Natural killer cell treated with Interleukin-12 subunit alpha and Interleukin-12 subunit beta and Interleukin-15 and Interleukin-18, amount 100 ng/mL, for 72 hours (primary cell): ENCODE data around the gene CTTN. TPM values are rescaled to one million over a fixed set of nuclear protein-coding genes. Genes with fewer than 3 reads are reported as not detected.
"Not testable (repeated sequence)": the region's sequence is repeated elsewhere in the genome, so short reads cannot be mapped to it uniquely, and the experiment has no call there.

Experiments used
- ATAC-seq, 2 donors: fragments of 150-1000 bp; cut with Tn5 transposase in 1 of 2; sonication (Bioruptor Pico), chemical (Tn5 transposase) in 1 of 2; 2 replicates each; pipeline ENCODE4 v1.10.0; 2021
- DNase-seq: peaks from one replicate; pipeline ENCODE4 v3.0.0; 2022; ENCODE audit warnings: low spot score
- H3K27ac Mint-ChIP-seq, 2 donors: 1 replicate in 1 of 2; 2 replicates in 1 of 2; pipeline ENCODE4 v1.8.0; 2022; ENCODE audit warnings: mixed read lengths in 2 of 2, mild to moderate bottlenecking in 1 of 2, moderate library complexity in 1 of 2
- H3K27me3 Mint-ChIP-seq, 2 donors: 1 replicate in 1 of 2; 2 replicates in 1 of 2; pipeline ENCODE4 v1.8.0; 2022; ENCODE audit warnings: mixed read lengths in 2 of 2
- H3K36me3 Mint-ChIP-seq: one replicate; pipeline ENCODE4 v1.8.0; 2022; ENCODE audit warnings: mixed read lengths
- H3K4me1 Mint-ChIP-seq, 2 donors: 1 replicate in 1 of 2; 2 replicates in 1 of 2; pipeline ENCODE4 v1.8.0; 2022; ENCODE audit warnings: low read depth in 2 of 2, mixed read lengths in 2 of 2, mild to moderate bottlenecking in 1 of 2
- H3K4me3 Mint-ChIP-seq: one replicate; pipeline ENCODE4 v1.8.0; 2022; ENCODE audit warnings: mixed read lengths
- H3K9me3 Mint-ChIP-seq: 2 replicates; pipeline ENCODE4 v1.8.0; 2022; ENCODE audit warnings: mixed read lengths
- total RNA-seq, 2 donors: library from RNA; stranded (reverse); gene quantifications; one replicate each; pipeline ENCODE4 v1.2.3, GENCODE V29; 2022

The CTTN gene
- total RNA-seq, 2 donors from 2014 or later: 1.8 to 2.6 TPM

GRCh38 chr11:70389201-70389600, 9.1 kb upstream of the CTTN start:
- H3K27ac Mint-ChIP-seq: no peak overlapping the region
- DNase-seq (no peak), ATAC-seq (no peak)
- H3K36me3 Mint-ChIP-seq: peaks cover 6% of the 10 kb centered on the region
- peaks cover 38 to 48% of the 10 kb centered on the region in 2 donors for H3K27me3 Mint-ChIP-seq
- H3K4me3 Mint-ChIP-seq: no peak overlapping the region
- H3K9me3 Mint-ChIP-seq: no peaks in the 10 kb centered on the region
- peaks cover 0 to 3% of the 10 kb centered on the region in 2 donors for H3K4me1 Mint-ChIP-seq

- H3K4me3 Mint-ChIP-seq, H3K36me3 Mint-ChIP-seq, H3K4me1 Mint-ChIP-seq, DNase-seq, H3K27ac Mint-ChIP-seq, ATAC-seq, H3K9me3 Mint-ChIP-seq: not testable (repeated sequence)
- peaks cover 43 to 62% of the 10 kb centered on the region in 2 donors for H3K27me3 Mint-ChIP-seq
These were observed 7.4 kb upstream of the CTTN start for GRCh38 chr11:70390882-70391281.

GRCh38 chr11:70394211-70394950, 3.9 kb upstream of the CTTN start:
- Mint-ChIP-seq H3K4me3 (no peak overlapping the region), H3K9me3 (no peaks in the 10 kb centered on the region), H3K27ac (no peak overlapping the region), H3K4me1 (peaks cover 13 to 17% of the 10 kb centered on the region in 2 donors), H3K36me3 (peaks cover 9% of the 10 kb centered on the region), H3K27me3 (peaks cover 42 to 67% of the 10 kb centered on the region in 2 donors)
- no peak for DNase-seq
- no peak for ATAC-seq

GRCh38 chr11:70397336-70397982, 870 bp upstream of the CTTN start:
- no peak for DNase-seq
- Mint-ChIP-seq H3K4me1 (peaks cover 13 to 23% of the 10 kb centered on the region in 2 donors), H3K4me3 (peak overlapping the region; percentile 76), H3K27ac (peak overlapping the region in 1 of 2 donors; percentile 45), H3K27me3 (peaks cover 43 to 60% of the 10 kb centered on the region in 2 donors), H3K9me3 (no peaks in the 10 kb centered on the region), H3K36me3 (peaks cover 9% of the 10 kb centered on the region)
- no peak for ATAC-seq

GRCh38 chr11:70398834-70399680, 728 bp downstream of the CTTN start:
- ATAC-seq (no peak), DNase-seq (no peak)
- Mint-ChIP-seq H3K4me3 (peak overlapping the region; percentile 70), H3K4me1 (peaks cover 13 to 23% of the 10 kb centered on the region in 2 donors), H3K27me3 (peaks cover 45 to 60% of the 10 kb centered on the region in 2 donors), H3K9me3 (no peaks in the 10 kb centered on the region), H3K36me3 (peaks cover 9% of the 10 kb centered on the region), H3K27ac (peak overlapping the region in 1 of 2 donors; percentile 78)

- ATAC-seq (no peak), DNase-seq (no peak)
- Mint-ChIP-seq H3K4me1 (peaks cover 13 to 23% of the 10 kb centered on the region in 2 donors), H3K9me3 (no peaks in the 10 kb centered on the region), H3K4me3 (peak overlapping the region; percentile 70), H3K27ac (no peak overlapping the region), H3K36me3 (peaks cover 9% of the 10 kb centered on the region), H3K27me3 (peaks cover 45 to 56% of the 10 kb centered on the region in 2 donors)
These were observed 1.4 kb downstream of the CTTN start for GRCh38 chr11:70399681-70400112.

GRCh38 chr11:70400643-70401042, 2.3 kb downstream of the CTTN start:
- ATAC-seq (no peak), DNase-seq (no peak)
- Mint-ChIP-seq H3K4me1 (peaks cover 13 to 23% of the 10 kb centered on the region in 2 donors), H3K27me3 (peaks cover 46 to 53% of the 10 kb centered on the region in 2 donors), H3K27ac (no peak overlapping the region), H3K4me3 (no peak overlapping the region), H3K36me3 (peaks cover 9% of the 10 kb centered on the region), H3K9me3 (no peaks in the 10 kb centered on the region)

- Mint-ChIP-seq H3K27me3 (peaks cover 46 to 52% of the 10 kb centered on the region in 2 donors), H3K27ac (no peak overlapping the region), H3K36me3 (peaks cover 9% of the 10 kb centered on the region), H3K4me3 (no peak overlapping the region), H3K9me3 (no peaks in the 10 kb centered on the region), H3K4me1 (peaks cover 12 to 23% of the 10 kb centered on the region in 2 donors)
- DNase-seq (no peak), ATAC-seq (no peak)
These were observed 3.7 kb downstream of the CTTN start for GRCh38 chr11:70402016-70402415.

GRCh38 chr11:70402685-70403084, 4.4 kb downstream of the CTTN start:
- Mint-ChIP-seq H3K36me3 (peaks cover 3% of the 10 kb centered on the region), H3K4me1 (peaks cover 5 to 17% of the 10 kb centered on the region in 2 donors), H3K4me3 (no peak overlapping the region), H3K27me3 (peaks cover 46 to 52% of the 10 kb centered on the region in 2 donors), H3K9me3 (no peaks in the 10 kb centered on the region), H3K27ac (no peak overlapping the region)
- DNase-seq (no peak), ATAC-seq (no peak)

- Mint-ChIP-seq H3K27ac (no peak overlapping the region), H3K4me3 (no peak overlapping the region), H3K27me3 (peaks cover 47 to 52% of the 10 kb centered on the region in 2 donors), H3K4me1 (peaks cover 0 to 9% of the 10 kb centered on the region in 2 donors), H3K36me3 (no peaks in the 10 kb centered on the region), H3K9me3 (no peaks in the 10 kb centered on the region)
- DNase-seq (no peak), ATAC-seq (no peak)
These were observed 5.9 kb downstream of the CTTN start for GRCh38 chr11:70404244-70404643.

GRCh38 chr11:70405679-70406395, 7.5 kb downstream of the CTTN start:
- peaks cover 53 to 62% of the 10 kb centered on the region in 2 donors for H3K27me3 Mint-ChIP-seq
- ATAC-seq (no peak), DNase-seq (no peak)
- no peaks in the 10 kb centered on the region for H3K9me3 Mint-ChIP-seq
- no peak overlapping the region for H3K27ac Mint-ChIP-seq
- peaks cover 0 to 7% of the 10 kb centered on the region in 2 donors for H3K4me1 Mint-ChIP-seq
- no peak overlapping the region for H3K4me3 Mint-ChIP-seq
- H3K36me3 Mint-ChIP-seq: no peaks in the 10 kb centered on the region

GRCh38 chr11:70407121-70407520, 8.8 kb downstream of the CTTN start:
- Mint-ChIP-seq H3K27ac (no peak overlapping the region), H3K4me3 (no peak overlapping the region), H3K27me3 (peaks cover 56 to 71% of the 10 kb centered on the region in 2 donors), H3K36me3 (no peaks in the 10 kb centered on the region), H3K9me3 (no peaks in the 10 kb centered on the region), H3K4me1 (peaks cover 0 to 7% of the 10 kb centered on the region in 2 donors)
- no peak for DNase-seq
- ATAC-seq: no peak

- Mint-ChIP-seq H3K36me3 (no peaks in the 10 kb centered on the region), H3K9me3 (no peaks in the 10 kb centered on the region), H3K27me3 (peaks cover 54 to 71% of the 10 kb centered on the region in 2 donors), H3K27ac (no peak overlapping the region), H3K4me1 (peaks cover 0 to 2% of the 10 kb centered on the region in 2 donors), H3K4me3 (no peak overlapping the region)
- ATAC-seq (no peak), DNase-seq (no peak)
These were observed 9.5 kb downstream of the CTTN start for GRCh38 chr11:70407814-70408213.
